ENCODE results near the gene PDS5A. TPM values are rescaled to one million over a fixed set of nuclear protein-coding genes. Genes with fewer than 3 reads are reported as not detected.

PDS5A gene
- total RNA-seq, 3 donors from 2014 or later (not counting 1 experiment from before 2014, with no cell fraction given), result 80.1 to 99.9 (median 99.8) TPM

GRCh38 chr4:39852636-39853035, 125.1 kb downstream of the PDS5A start:
- Histone ChIP-seq H3K36me3 (ENCODE audit: control insufficient read depth, insufficient read depth, low read length) (peaks cover 45% of the 10 kb centered on the region), H3K4me1 (ENCODE audit: control insufficient read depth, insufficient read depth, low read length) (no peaks in the 10 kb centered on the region), H3K27me3 (ENCODE audit: control insufficient read depth, insufficient read depth, low read length) (no peaks in the 10 kb centered on the region), H3K4me3 (ENCODE audit: low read length) (no peak overlapping the region), H3K27ac (ENCODE audit: low read length) (no peak overlapping the region), H3K9me3 (ENCODE audit: control insufficient read depth, insufficient read depth, low read length) (no peaks in the 10 kb centered on the region)
- Mint-ChIP-seq H3K36me3 (peaks cover 21% of the 10 kb centered on the region), H3K4me3 (no peak overlapping the region), H3K4me1 (peaks cover 0 to 5% of the 10 kb centered on the region in 2 donors), H3K27ac (peak overlapping the region in 1 of 2 donors; percentile 13), H3K9me3 (peaks cover 3 to 7% of the 10 kb centered on the region in 2 donors), H3K27me3 (ENCODE audit: low read depth in 2 of 2) (no peaks in the 10 kb centered on the region)
- 100% methylated on average over 4 of the region's 4 CpGs for WGBS (ENCODE audit: insufficient coverage)
- DNase-seq (no peak), ATAC-seq (no peak)
- intact Hi-C loops (cut with micrococcal nuclease), result no loop called here
- TF ChIP-seq CTCF (IDR thresholded peaks at IDR 0.05), result no peak

- H3K27ac ChIP-seq (ENCODE audit: low read length), result no peak overlapping the region
- no peak for ATAC-seq
- peaks cover 52% of the 10 kb centered on the region for H3K36me3 ChIP-seq (ENCODE audit: control insufficient read depth, insufficient read depth, low read length)
- Mint-ChIP-seq H3K27me3 (ENCODE audit: low read depth in 2 of 2) (no peaks in the 10 kb centered on the region), H3K9me3 (peaks cover 3 to 6% of the 10 kb centered on the region in 2 donors), H3K4me3 (no peak overlapping the region), H3K4me1 (peaks cover 0 to 5% of the 10 kb centered on the region in 2 donors), H3K27ac (no peak overlapping the region), H3K36me3 (peaks cover 16% of the 10 kb centered on the region)
- DNase-seq, result no peak
- no peak for TF ChIP-seq CTCF (IDR thresholded peaks at IDR 0.05)
- no peaks in the 10 kb centered on the region for H3K9me3 ChIP-seq (ENCODE audit: control insufficient read depth, insufficient read depth, low read length)
- H3K4me1 ChIP-seq (ENCODE audit: control insufficient read depth, insufficient read depth, low read length), result no peaks in the 10 kb centered on the region
- no peak overlapping the region for H3K4me3 ChIP-seq (ENCODE audit: low read length)
- no peaks in the 10 kb centered on the region for H3K27me3 ChIP-seq (ENCODE audit: control insufficient read depth, insufficient read depth, low read length)
- intact Hi-C loops (cut with micrococcal nuclease), result no loop called here
Observed at GRCh38 chr4:39850727-39851126, 127.0 kb downstream of the PDS5A start.

GRCh38 chr4:39846705-39847104, 131.0 kb downstream of the PDS5A start:
- H3K4me1 ChIP-seq (ENCODE audit: control insufficient read depth, insufficient read depth, low read length), result no peaks in the 10 kb centered on the region
- no peaks in the 10 kb centered on the region for H3K4me1 Mint-ChIP-seq
- H3K27ac ChIP-seq (ENCODE audit: low read length), result no peak overlapping the region
- no peak overlapping the region for H3K4me3 Mint-ChIP-seq
- H3K36me3 ChIP-seq (ENCODE audit: control insufficient read depth, insufficient read depth, low read length), result peaks cover 55% of the 10 kb centered on the region
- no peaks in the 10 kb centered on the region for H3K9me3 Mint-ChIP-seq
- no peak for TF ChIP-seq CTCF (IDR thresholded peaks at IDR 0.05)
- no peaks in the 10 kb centered on the region for H3K27me3 Mint-ChIP-seq (ENCODE audit: low read depth in 2 of 2)
- no peak overlapping the region for H3K4me3 ChIP-seq (ENCODE audit: low read length)
- no peak for ATAC-seq
- H3K27me3 ChIP-seq (ENCODE audit: control insufficient read depth, insufficient read depth, low read length), result no peaks in the 10 kb centered on the region
- no peaks in the 10 kb centered on the region for H3K36me3 Mint-ChIP-seq
- no peak overlapping the region for H3K27ac Mint-ChIP-seq
- intact Hi-C loops (cut with micrococcal nuclease), result loop anchor here (10.0 kb wide), 1 partner anchor 128 kb away; the partner anchor contains the start of gene PDS5A
- no peaks in the 10 kb centered on the region for H3K9me3 ChIP-seq (ENCODE audit: control insufficient read depth, insufficient read depth, low read length)
- WGBS (ENCODE audit: insufficient coverage), result no CpG with 5 or more reads among the region's 1 CpG
- DNase-seq, result no peak

GRCh38 chr4:39846120-39846519, 131.6 kb downstream of the PDS5A start:
- Mint-ChIP-seq H3K4me3 (no peak overlapping the region), H3K27me3 (ENCODE audit: low read depth in 2 of 2) (no peaks in the 10 kb centered on the region), H3K27ac (no peak overlapping the region), H3K9me3 (no peaks in the 10 kb centered on the region), H3K36me3 (no peaks in the 10 kb centered on the region), H3K4me1 (no peaks in the 10 kb centered on the region)
- WGBS (ENCODE audit: insufficient coverage), result 94% methylated on average over 12 of the region's 12 CpGs
- Histone ChIP-seq H3K9me3 (ENCODE audit: control insufficient read depth, insufficient read depth, low read length) (no peaks in the 10 kb centered on the region), H3K4me1 (ENCODE audit: control insufficient read depth, insufficient read depth, low read length) (no peaks in the 10 kb centered on the region), H3K27me3 (ENCODE audit: control insufficient read depth, insufficient read depth, low read length) (no peaks in the 10 kb centered on the region), H3K36me3 (ENCODE audit: control insufficient read depth, insufficient read depth, low read length) (peaks cover 59% of the 10 kb centered on the region), H3K27ac (ENCODE audit: low read length) (no peak overlapping the region), H3K4me3 (ENCODE audit: low read length) (no peak overlapping the region)
- intact Hi-C loops (cut with micrococcal nuclease), result loop anchor here (10.0 kb wide), 1 partner anchor 129 kb away; the partner anchor contains the start of gene PDS5A
- no peak for DNase-seq
- ATAC-seq, result no peak
- no peak for TF ChIP-seq CTCF (IDR thresholded peaks at IDR 0.05)
